Central memory CD8-positive, alpha-beta T cell (primary cell): ENCODE results near the gene FOXL1.

ENCODE experiments used
- ATAC-seq: fragments of 150-1000 bp; cut with Tn5 transposase; replicated peaks from 2 replicates; pipeline ENCODE4 v1.10.0; 2022; ENCODE audit warnings: mild to moderate bottlenecking, moderate FRiP score, moderate number of reproducible peaks; ENCODE audit not compliant: poor library complexity, severe bottlenecking; ENCODE audit errors: extremely low read depth
- DNase-seq, 2 donors: peaks; one replicate each; pipeline ENCODE4 v3.0.0; 2021; ENCODE audit warnings: low spot score in 2 of 2
- H3K27ac Mint-ChIP-seq: one replicate; pipeline ENCODE4 v1.8.0; 2022; ENCODE audit warnings: low read depth, mild to moderate bottlenecking, moderate library complexity, mixed read lengths
- H3K27me3 Mint-ChIP-seq: one replicate; pipeline ENCODE4 v1.8.0; 2022; ENCODE audit warnings: mixed read lengths
- H3K36me3 Mint-ChIP-seq: one replicate; pipeline ENCODE4 v1.8.0; 2022; ENCODE audit warnings: mild to moderate bottlenecking, moderate library complexity, mixed read lengths; ENCODE audit not compliant: insufficient read depth
- H3K4me1 Mint-ChIP-seq: one replicate; pipeline ENCODE4 v1.8.0; 2022; ENCODE audit warnings: mixed read lengths
- H3K4me3 Mint-ChIP-seq: one replicate; pipeline ENCODE4 v1.8.0; 2022; ENCODE audit warnings: mild to moderate bottlenecking, moderate library complexity, mixed read lengths
- H3K9me3 Mint-ChIP-seq: one replicate; pipeline ENCODE4 v1.8.0; 2022; ENCODE audit warnings: mixed read lengths

The FOXL1 gene

DNA sequence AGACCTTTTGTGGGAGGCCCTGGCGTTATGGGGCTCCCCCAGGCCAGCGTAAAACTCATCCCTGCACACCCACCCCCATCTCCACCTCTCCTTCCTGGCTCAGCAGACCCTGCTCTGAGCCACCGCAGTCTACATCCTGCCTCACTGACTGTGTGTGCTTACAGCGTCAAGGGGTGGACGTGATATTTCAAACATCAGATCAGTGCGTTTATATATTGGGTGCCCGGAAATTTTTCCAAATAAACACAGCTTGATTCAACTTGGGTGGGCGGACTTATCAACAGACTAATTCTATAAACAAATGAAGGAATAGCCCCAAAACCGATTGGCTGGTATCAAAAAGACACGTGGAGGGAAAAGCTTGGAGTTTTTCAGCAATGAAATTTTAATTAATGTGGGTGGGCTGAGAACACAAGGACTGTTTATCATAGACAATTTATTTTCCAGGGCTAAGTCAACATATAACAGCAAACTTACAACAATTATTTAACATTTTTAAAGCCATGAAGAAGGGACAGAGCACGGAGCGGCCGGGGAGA lies at the start of gene FOXL1:
Gene FOXL1, plus strand, starts transcription at position 489 of the 539 bp plus-strand sequence. CDS start 175 bp downstream, outside the sequence.
- no peak within 1 kb of the TSS for H3K27ac Mint-ChIP-seq
- H3K4me1 Mint-ChIP-seq, result peaks cover 6% of the 10 kb centered on the region
- ATAC-seq (no peak), DNase-seq (no peak)
- H3K9me3 Mint-ChIP-seq, result no peaks in the 10 kb centered on the region
- no peaks in the 10 kb centered on the region for H3K36me3 Mint-ChIP-seq
- peaks cover 89% of the 10 kb centered on the region for H3K27me3 Mint-ChIP-seq
- H3K4me3 Mint-ChIP-seq, result no peak within 1 kb of the TSS

DNA sequence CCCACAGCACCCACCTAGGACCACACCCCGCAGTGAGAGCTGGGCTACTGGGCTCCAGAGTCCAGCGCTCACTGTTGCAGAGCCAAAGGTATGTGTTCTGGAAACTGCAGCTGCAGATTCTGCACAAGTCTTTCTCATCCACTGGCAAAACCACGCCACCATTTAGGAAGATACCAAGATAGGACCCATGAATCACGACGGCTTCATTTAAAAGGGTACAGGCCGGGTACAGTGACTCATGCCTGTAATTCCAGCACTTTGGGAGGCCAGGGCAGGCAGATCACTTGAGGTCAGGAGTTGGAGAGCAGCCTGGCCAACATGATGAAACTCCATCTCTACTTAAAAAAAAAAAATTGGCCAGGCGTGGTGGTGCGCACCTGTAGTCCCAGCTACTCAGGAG lies 49.2 kb upstream of the FOXL1 start:
- peaks cover 1% of the 10 kb centered on the region for H3K36me3 Mint-ChIP-seq
- DNase-seq (no peak), ATAC-seq (no peak)
- no peak overlapping the region for H3K4me3 Mint-ChIP-seq
- no peaks in the 10 kb centered on the region for H3K4me1 Mint-ChIP-seq
- no peak overlapping the region for H3K27ac Mint-ChIP-seq
- H3K27me3 Mint-ChIP-seq, result no peaks in the 10 kb centered on the region
- H3K9me3 Mint-ChIP-seq, result no peaks in the 10 kb centered on the region

DNA sequence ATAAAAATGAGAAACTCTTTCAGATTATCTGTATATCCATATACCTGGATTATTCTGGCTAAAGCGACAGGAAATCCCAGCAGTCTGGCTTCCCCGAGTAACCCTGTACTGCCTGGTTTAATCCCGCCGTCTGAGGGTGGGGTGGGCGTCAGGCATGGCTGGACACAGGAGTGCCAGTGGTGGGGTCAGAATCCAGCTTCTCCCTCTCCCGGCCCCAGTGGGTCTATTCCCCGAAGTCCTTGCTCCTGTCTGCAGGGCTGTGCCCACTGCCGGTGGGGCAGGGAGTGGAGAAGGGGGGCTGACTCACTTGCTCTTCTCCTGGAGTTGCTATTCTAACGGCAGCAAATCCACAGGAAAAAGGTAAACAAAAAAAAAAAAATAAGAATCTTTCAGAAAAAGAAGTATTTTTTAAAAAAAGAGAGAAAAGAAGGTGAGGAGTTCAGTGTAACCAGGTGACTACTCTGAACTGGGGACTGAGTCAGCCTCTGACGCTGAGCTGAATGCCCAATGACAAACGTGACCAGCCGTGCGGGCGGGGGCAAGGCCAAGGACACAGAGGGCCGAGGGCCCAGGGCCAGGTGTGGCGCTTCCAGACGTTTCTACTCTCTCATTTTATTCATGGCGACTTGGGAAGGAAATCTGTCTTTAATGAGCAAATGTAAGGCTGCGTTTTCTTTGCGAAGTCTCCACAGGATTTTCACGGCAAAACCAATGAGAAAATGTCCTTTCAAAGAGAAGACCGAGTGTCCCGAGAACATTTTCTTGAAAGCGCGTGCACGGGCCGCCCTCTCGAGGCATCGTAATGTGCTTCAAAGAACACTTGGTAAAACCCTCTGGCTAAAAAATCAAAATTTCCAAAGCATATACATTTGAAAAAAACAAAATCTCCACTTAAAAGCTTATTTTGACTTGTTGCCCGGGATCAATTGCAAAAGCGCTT lies 47.8 kb upstream of the FOXL1 start:
- Mint-ChIP-seq H3K4me1 (no peaks in the 10 kb centered on the region), H3K27ac (no peak overlapping the region), H3K36me3 (peaks cover 1% of the 10 kb centered on the region), H3K27me3 (no peaks in the 10 kb centered on the region), H3K9me3 (no peaks in the 10 kb centered on the region), H3K4me3 (no peak overlapping the region)
- DNase-seq, result no peak
- ATAC-seq, result no peak

DNA sequence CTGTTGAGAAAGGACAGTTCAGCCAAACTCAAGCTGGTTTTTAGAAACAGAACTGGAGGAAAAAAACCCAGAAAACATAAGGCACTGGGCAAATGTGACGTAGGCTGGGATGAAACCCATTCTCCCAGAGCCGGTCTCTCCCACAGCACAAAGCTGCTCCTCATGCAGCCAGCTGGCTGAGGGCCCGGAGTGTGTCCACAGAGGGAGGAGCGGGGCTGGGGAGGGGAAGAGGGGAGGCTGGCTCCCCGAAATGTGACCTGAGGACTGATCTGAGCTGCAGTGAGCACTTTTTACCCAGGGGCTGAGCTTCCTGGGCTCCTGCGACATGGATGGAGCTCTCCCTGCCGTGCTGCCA lies 47.2 kb upstream of the FOXL1 start:
- Mint-ChIP-seq H3K27ac (no peak overlapping the region), H3K36me3 (peaks cover 3% of the 10 kb centered on the region), H3K27me3 (no peaks in the 10 kb centered on the region), H3K4me3 (no peak overlapping the region), H3K4me1 (no peaks in the 10 kb centered on the region), H3K9me3 (no peaks in the 10 kb centered on the region)
- DNase-seq, result no peak
- ATAC-seq, result no peak

DNA sequence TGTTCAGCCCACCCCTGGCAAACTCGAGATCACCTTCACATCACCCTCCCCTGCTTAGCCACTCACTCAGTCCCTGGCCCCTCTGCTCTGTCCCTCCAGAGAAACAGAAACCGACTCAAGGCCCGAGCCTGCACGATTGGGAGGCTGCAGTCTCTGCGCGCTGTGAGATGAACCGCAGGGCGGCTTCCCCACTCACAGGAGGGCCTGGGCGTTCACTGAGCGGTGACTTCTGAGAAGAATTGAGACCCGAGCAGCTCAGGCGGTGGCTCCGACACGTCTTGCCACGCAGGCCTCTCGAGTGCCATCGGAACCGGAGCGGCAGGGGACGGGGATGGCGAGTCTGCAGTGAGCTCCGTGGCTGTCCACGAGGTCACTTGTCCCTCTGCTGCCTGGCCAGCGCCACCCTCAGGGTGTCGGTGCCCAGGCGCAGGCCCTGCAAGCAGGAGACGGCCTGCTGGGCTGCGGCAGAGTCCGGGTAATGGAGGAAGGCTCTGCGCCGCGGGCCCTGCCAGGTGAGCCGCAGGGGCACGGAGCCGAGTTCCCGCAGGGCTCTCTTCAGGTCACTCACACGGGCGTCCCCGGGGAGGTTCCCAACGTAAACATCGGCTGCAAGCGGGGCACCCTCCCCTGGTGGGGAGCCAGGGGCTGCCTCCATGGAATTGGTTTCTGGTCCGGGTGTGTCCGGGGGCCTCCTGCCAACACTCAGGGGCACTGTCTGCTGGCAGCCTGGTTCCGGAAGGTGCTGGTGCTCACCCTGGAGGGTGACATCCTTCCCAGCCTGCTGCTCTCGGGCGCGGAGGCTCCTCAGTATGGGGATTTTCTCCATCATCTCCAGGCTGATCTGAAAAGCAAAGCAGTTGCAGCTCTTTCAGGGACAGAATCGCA lies 46.5 kb upstream of the FOXL1 start:
- Mint-ChIP-seq H3K36me3 (peaks cover 4% of the 10 kb centered on the region), H3K9me3 (no peaks in the 10 kb centered on the region), H3K4me1 (no peaks in the 10 kb centered on the region), H3K27ac (no peak overlapping the region), H3K27me3 (no peaks in the 10 kb centered on the region), H3K4me3 (no peak overlapping the region)
- DNase-seq (no peak), ATAC-seq (no peak)

DNA sequence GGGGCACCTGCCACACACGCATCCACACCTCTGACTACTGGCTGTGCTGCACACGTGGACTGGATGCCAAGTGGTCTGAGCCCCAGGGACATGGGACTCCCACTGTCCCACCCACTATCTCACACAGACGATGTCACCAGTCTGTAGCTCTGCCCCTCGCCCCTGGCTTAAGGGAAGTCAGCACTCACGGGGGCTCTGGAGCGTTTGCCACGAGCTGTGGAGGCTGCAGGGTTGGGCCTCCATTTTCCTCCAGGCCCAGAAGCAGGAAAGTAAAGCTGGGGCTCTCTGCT lies 45.9 kb upstream of the FOXL1 start:
- Mint-ChIP-seq H3K4me1 (no peaks in the 10 kb centered on the region), H3K27me3 (no peaks in the 10 kb centered on the region), H3K9me3 (no peaks in the 10 kb centered on the region), H3K4me3 (no peak overlapping the region), H3K27ac (no peak overlapping the region), H3K36me3 (peaks cover 4% of the 10 kb centered on the region)
- ATAC-seq, result no peak
- no peak for DNase-seq

DNA sequence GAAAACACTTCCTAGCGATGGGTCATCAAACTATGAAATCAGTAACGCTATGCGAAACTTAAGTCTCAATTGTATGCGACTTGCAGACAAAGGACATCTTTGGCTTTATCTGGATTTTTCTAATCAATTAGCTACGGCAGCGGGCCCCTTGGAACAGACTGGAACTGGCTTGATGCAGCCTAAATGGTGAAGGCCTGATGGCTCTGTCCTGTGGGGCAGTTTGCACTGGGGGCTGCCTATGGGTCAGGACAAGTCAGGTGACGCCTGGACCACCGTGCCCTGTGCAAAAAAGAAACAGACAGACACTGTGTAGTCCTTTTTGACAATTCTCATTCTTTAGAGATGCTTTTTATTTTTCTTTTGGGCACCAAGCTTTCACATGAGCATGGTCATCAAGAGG lies 45.3 kb upstream of the FOXL1 start:
- H3K4me1 Mint-ChIP-seq, result no peaks in the 10 kb centered on the region
- H3K36me3 Mint-ChIP-seq, result peaks cover 4% of the 10 kb centered on the region
- no peaks in the 10 kb centered on the region for H3K27me3 Mint-ChIP-seq
- no peaks in the 10 kb centered on the region for H3K9me3 Mint-ChIP-seq
- ATAC-seq (no peak), DNase-seq (no peak)
- no peak overlapping the region for H3K27ac Mint-ChIP-seq
- H3K4me3 Mint-ChIP-seq, result no peak overlapping the region

DNA sequence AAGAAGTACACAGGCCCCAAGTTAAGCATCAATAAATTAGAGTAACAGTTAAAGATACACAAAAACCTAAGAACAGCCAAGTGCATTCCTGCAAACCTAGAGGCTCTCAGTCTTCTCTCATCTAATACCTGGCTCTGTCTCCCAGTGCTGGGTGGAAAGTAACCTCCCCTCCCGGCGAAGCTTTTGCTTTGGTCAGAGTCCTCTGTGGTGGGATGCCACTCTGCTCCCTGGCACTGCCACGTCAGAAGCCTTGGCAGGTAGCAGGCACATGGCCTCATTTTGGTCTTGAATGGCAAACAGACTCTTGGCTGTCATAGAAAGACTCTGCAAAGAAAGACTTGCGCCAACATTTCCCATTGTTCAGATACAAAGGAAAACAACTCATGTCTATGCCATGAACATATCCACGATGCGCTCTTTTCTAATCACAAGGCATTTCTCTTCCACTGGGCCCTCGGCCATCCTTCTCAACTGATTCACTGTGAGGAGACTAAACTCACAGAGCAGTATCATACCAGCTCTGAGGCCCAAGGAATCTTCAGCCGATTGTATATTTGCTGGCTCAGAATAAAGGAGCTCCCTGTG lies 44.5 kb upstream of the FOXL1 start:
- ATAC-seq (no peak), DNase-seq (no peak)
- Mint-ChIP-seq H3K9me3 (no peaks in the 10 kb centered on the region), H3K27ac (no peak overlapping the region), H3K4me1 (no peaks in the 10 kb centered on the region), H3K4me3 (no peak overlapping the region), H3K36me3 (peaks cover 4% of the 10 kb centered on the region), H3K27me3 (no peaks in the 10 kb centered on the region)

DNA sequence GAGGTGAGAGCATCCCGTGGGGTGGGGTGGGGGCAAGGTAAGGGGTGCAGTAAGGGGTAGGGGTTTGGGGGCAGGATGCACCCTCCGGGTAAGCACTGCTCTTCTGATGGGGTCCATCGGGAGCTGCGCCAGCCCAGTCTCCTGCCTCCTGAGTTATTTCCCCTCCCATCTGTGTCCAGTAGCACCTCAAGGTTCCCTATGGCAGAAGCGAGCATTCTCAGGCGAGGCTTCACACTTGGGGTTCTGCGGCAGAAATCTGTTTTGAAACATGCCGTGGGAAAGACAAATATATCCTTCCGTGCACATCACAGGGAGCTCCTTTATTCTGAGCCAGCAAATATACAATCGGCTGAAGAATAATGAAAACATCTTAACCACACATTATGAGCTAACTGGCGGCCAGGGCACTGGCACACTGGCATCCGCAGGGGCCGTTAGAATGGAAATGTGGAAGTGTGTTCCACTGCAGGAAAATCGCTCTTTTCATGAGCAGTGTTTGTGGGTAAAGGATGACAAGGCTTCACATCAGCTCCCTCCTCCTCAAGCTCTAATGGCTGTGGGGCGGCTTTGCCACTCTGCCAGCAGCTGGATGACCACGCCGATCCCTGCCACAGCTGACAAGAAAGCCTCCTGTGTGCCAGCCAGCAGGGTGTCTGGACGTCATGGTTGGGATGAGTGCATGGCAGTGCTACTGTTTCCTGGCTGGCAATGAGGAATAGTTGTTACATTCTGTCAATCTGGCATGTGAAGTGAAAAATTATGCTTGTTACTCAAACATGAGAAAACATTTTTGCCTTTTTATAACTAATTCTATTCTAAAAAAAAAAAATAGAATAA lies 43.4 kb upstream of the FOXL1 start:
- peaks cover 8% of the 10 kb centered on the region for H3K36me3 Mint-ChIP-seq
- no peaks in the 10 kb centered on the region for H3K27me3 Mint-ChIP-seq
- no peak overlapping the region for H3K4me3 Mint-ChIP-seq
- no peaks in the 10 kb centered on the region for H3K9me3 Mint-ChIP-seq
- ATAC-seq (no peak), DNase-seq (no peak)
- H3K27ac Mint-ChIP-seq, result no peak overlapping the region
- H3K4me1 Mint-ChIP-seq, result no peaks in the 10 kb centered on the region

DNA sequence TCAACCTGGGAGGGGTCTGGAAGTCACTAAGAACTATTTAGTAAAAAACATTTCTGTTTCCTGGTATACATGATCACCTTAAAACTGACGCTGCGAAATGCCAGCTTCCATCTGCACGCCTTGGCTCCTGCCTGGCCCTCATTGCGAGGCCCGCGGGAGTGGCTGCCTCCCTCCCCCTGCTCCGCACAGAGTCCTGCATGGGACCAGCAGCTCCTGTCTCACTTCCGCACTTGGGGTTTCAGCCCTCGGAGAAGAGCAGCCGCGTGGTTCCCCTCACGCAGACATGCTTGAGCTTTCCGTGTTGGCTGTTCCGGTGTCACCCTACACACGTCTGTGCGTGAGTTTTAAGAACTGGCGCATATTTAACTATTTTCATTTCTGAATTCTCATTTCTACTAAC lies 41.7 kb upstream of the FOXL1 start:
- no peaks in the 10 kb centered on the region for H3K4me1 Mint-ChIP-seq
- peaks cover 22% of the 10 kb centered on the region for H3K36me3 Mint-ChIP-seq
- H3K27me3 Mint-ChIP-seq, result no peaks in the 10 kb centered on the region
- DNase-seq (no peak), ATAC-seq (no peak)
- H3K4me3 Mint-ChIP-seq, result no peak overlapping the region
- H3K9me3 Mint-ChIP-seq, result no peaks in the 10 kb centered on the region
- H3K27ac Mint-ChIP-seq, result no peak overlapping the region

DNA sequence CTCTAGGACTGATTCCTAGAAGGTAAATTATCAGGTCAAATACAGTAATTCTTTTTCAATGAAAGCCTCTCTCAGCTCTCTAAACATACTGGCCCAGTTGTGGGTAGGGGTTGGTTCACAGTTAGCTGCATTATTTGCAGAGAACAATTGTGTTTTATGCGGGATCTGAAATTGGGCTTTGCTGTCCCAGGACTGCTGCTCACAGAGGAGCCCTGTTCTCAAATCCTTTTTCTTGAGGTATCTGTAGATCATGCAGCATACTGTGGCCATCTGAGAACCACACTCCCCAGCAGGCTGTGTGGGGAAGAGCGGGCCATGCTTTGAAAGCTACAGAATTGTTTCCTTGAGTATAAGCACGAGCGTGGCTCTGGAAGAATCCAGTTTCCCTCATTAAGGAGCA lies 40.9 kb upstream of the FOXL1 start:
- Mint-ChIP-seq H3K36me3 (peaks cover 24% of the 10 kb centered on the region), H3K27ac (no peak overlapping the region), H3K4me3 (no peak overlapping the region), H3K9me3 (no peaks in the 10 kb centered on the region), H3K4me1 (no peaks in the 10 kb centered on the region), H3K27me3 (no peaks in the 10 kb centered on the region)
- DNase-seq (no peak), ATAC-seq (no peak)

DNA sequence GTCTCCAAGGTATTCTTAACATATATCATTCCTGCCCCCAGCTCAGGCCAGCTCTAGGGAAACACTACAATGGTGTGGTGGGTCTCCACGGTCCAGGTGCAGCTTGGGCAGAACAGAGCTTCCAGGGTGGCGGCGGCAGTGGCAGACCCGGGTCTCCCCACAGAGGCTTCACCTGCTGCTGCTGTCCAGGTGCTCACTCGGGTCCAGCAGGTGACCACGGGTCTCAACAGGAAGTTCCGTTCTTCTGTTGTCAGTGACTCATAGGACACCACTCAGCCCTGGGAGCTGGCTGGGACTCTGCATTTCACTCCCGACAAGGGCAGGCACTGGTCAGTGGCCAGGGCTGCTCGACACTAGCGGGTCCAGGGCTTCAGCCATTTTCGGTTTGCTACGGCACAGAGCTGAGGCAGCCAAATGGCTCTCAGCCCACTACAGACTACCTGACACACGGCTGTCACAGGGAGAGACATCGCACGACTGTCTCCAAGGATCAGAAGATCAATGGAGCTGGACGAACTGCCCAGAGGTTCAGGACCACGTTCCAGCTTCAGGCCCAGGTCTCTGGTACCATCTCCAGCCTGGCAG lies 40.1 kb upstream of the FOXL1 start:
- DNase-seq, result no peak
- Mint-ChIP-seq H3K36me3 (peaks cover 24% of the 10 kb centered on the region), H3K4me1 (no peaks in the 10 kb centered on the region), H3K4me3 (no peak overlapping the region), H3K27ac (no peak overlapping the region), H3K27me3 (no peaks in the 10 kb centered on the region), H3K9me3 (no peaks in the 10 kb centered on the region)
- ATAC-seq, result no peak
